HEK293 (cell line): ENCODE measurements around the gene DEFB129.

Experiments used
- CTCF ChIA-PET: fragments of 350-600 bp; formaldehyde crosslinking; extraction: SDS; loops from one replicate; lab custom pipeline; 2021; ENCODE audit warnings: antibody characterized with exemption; lab: Yijun Ruan, JAX
- POLR2A ChIA-PET: fragments of 300-600 bp; formaldehyde crosslinking; extraction: SDS; loops from one replicate; lab custom pipeline; 2020; ENCODE audit warnings: antibody characterized with exemption, inconsistent platforms; lab: Yijun Ruan, JAX
- H3K27ac ChIP-seq: fragments of 200-500 bp; sonication (Bioruptor generic); 2 replicates; pipeline ENCODE4 v1.5.1; 2014; ENCODE audit warnings: low read depth, low read length, control low read depth, inconsistent platforms; ENCODE audit errors: extremely low read depth
- H3K36me3 ChIP-seq, 2 experiments: fragments of 200-500 bp in 1 of 2; sonication (Bioruptor generic) in 1 of 2; 1 replicate in 1 of 2; 2 replicates in 1 of 2; pipeline ENCODE4 v1.5.1; 2014 to 2017; ENCODE audit warnings: inconsistent platforms in 2 of 2, low read length in 2 of 2; ENCODE audit not compliant: control insufficient read depth in 2 of 2, insufficient read depth in 1 of 2
- H3K4me1 ChIP-seq: fragments of 200-500 bp; sonication (Bioruptor generic); 2 replicates; pipeline ENCODE4 v1.5.1; 2014; ENCODE audit warnings: mild to moderate bottlenecking, low read length, inconsistent platforms; ENCODE audit not compliant: control insufficient read depth, insufficient read depth
- H3K4me3 ChIP-seq: 2 replicates; pipeline ENCODE4 v1.5.1; 2011; ENCODE audit warnings: low read depth, mild to moderate bottlenecking, control low read depth, low read length, moderate library complexity
- H3K9me3 ChIP-seq: fragments of 200-500 bp; sonication (Bioruptor generic); 2 replicates; pipeline ENCODE4 v1.5.1; 2014; ENCODE audit warnings: low read depth, low read length, inconsistent platforms; ENCODE audit not compliant: control insufficient read depth, insufficient read depth
- GFI1B ChIP-seq: fragments of 450-650 bp; formaldehyde crosslinking; IDR thresholded peaks from 2 replicates; pipeline ENCODE4 v1.5.1; 2016; ENCODE audit warnings: missing biosample characterization, missing genetic modification characterization
- KLF9 ChIP-seq: fragments of 450-650 bp; formaldehyde crosslinking; IDR thresholded peaks from 2 replicates; pipeline ENCODE4 v1.5.1; 2016; ENCODE audit warnings: missing biosample characterization, missing genetic modification characterization, low read depth
- ZNF138 ChIP-seq: fragments of 450-650 bp; formaldehyde crosslinking; IDR thresholded peaks from 2 replicates; pipeline ENCODE4 v1.5.1; 2016; ENCODE audit warnings: missing biosample characterization, missing genetic modification characterization, borderline replicate concordance
- ZNF18 ChIP-seq: fragments of 450-650 bp; formaldehyde crosslinking; IDR thresholded peaks from 2 replicates; pipeline ENCODE4 v1.5.1; 2016; ENCODE audit warnings: missing biosample characterization, missing genetic modification characterization
- ZNF211 ChIP-seq: fragments of 450-650 bp; formaldehyde crosslinking; IDR thresholded peaks from 2 replicates; pipeline ENCODE4 v1.5.1; 2016; ENCODE audit warnings: low read depth, missing biosample characterization, missing genetic modification characterization
- ZNF214 ChIP-seq: fragments of 450-650 bp; formaldehyde crosslinking; IDR thresholded peaks from 2 replicates; pipeline ENCODE4 v1.5.1; 2017; ENCODE audit warnings: missing biosample characterization, mild to moderate bottlenecking, missing genetic modification characterization, borderline replicate concordance
- ZNF248 ChIP-seq: fragments of 450-650 bp; formaldehyde crosslinking; IDR thresholded peaks from 2 replicates; pipeline ENCODE4 v1.5.1; 2017; ENCODE audit warnings: missing biosample characterization, missing genetic modification characterization
- ZNF266 ChIP-seq: fragments of 450-650 bp; formaldehyde crosslinking; IDR thresholded peaks from 2 replicates; pipeline ENCODE4 v1.5.1; 2016; ENCODE audit warnings: missing biosample characterization, missing genetic modification characterization, low read depth
- ZNF280C ChIP-seq: fragments of 450-650 bp; formaldehyde crosslinking; IDR thresholded peaks from 2 replicates; pipeline ENCODE4 v1.5.1; 2016; ENCODE audit warnings: missing biosample characterization, missing genetic modification characterization
- ZNF350 ChIP-seq: fragments of 450-650 bp; formaldehyde crosslinking; IDR thresholded peaks from 2 replicates; pipeline ENCODE4 v1.5.0; 2017; ENCODE audit warnings: missing biosample characterization, mild to moderate bottlenecking, missing genetic modification characterization
- ZNF37A ChIP-seq: fragments of 450-650 bp; IDR thresholded peaks from 2 replicates; pipeline ENCODE4 v1.5.1; 2018; ENCODE audit warnings: missing biosample characterization, missing genetic modification characterization
- ZNF514 ChIP-seq: fragments of 450-650 bp; formaldehyde crosslinking; IDR thresholded peaks from 2 replicates; pipeline ENCODE4 v1.5.1; 2016; ENCODE audit warnings: missing biosample characterization, missing genetic modification characterization
- ZNF544 ChIP-seq: fragments of 450-650 bp; formaldehyde crosslinking; IDR thresholded peaks from 2 replicates; pipeline ENCODE4 v1.5.0; 2017; ENCODE audit warnings: missing biosample characterization, missing genetic modification characterization
- ZNF664 ChIP-seq: fragments of 450-650 bp; formaldehyde crosslinking; IDR thresholded peaks from 2 replicates; pipeline ENCODE4 v1.5.1; 2016; ENCODE audit warnings: missing biosample characterization, missing genetic modification characterization
- ZNF704 ChIP-seq: fragments of 450-650 bp; formaldehyde crosslinking; IDR thresholded peaks from 2 replicates; pipeline ENCODE4 v1.5.1; 2016; ENCODE audit warnings: missing biosample characterization, missing genetic modification characterization
- ZNF747 ChIP-seq: fragments of 450-650 bp; formaldehyde crosslinking; IDR thresholded peaks from 2 replicates; pipeline ENCODE4 v1.5.1; 2016; ENCODE audit warnings: missing biosample characterization, missing genetic modification characterization
- ZNF776 ChIP-seq: fragments of 450-650 bp; formaldehyde crosslinking; IDR thresholded peaks from 2 replicates; pipeline ENCODE4 v1.5.0; 2017; ENCODE audit warnings: missing biosample characterization, missing genetic modification characterization, borderline replicate concordance
- TF ChIP-seq, protein P1 (sequence below): fragments of 450-650 bp; formaldehyde crosslinking; IDR thresholded peaks from 2 replicates; pipeline ENCODE4 v1.5.1; 2016; ENCODE audit warnings: missing biosample characterization, missing genetic modification characterization
- TF ChIP-seq, protein P2 (sequence below): fragments of 450-650 bp; formaldehyde crosslinking; IDR thresholded peaks from 2 replicates; pipeline ENCODE4 v1.5.1; 2016; ENCODE audit warnings: missing biosample characterization, missing genetic modification characterization, low read depth

DEFB129 gene

DNA sequence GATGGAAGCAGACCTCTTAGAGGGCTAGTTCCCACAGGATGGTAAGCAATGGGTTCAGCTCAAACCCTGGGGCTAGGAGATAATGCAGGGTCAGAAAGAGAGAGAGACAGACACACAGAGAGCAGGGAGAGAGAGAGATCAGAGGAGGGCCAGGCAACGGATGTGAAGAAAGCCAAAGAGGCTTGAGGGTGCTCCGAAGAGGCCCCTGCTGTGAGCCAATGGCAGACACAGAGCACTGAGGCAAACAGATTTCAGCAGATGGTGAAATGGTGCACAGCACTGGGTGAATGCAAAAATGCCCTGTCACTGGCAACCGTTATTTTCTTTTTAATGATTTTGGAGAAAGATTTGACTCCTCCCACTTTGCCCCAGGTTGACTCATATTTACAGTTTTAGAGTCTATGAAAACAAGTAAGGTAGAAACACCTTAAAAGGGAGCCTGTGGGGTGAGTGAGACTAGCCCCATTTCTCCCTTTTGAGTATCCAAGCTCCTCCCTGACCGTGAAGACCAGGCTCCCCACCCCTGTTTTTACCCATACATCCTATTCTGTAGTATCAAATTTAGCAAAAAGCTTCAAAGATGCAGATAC is 31.3 kb downstream of the DEFB129 start:
- Histone ChIP-seq H3K9me3 (no peaks in the 10 kb centered on the region), H3K4me1 (no peaks in the 10 kb centered on the region), H3K36me3 (no peaks in the 10 kb centered on the region), H3K4me3 (no peak overlapping the region), H3K27ac (no peak overlapping the region)
- POLR2A ChIA-PET = no interaction called here
- CTCF ChIA-PET = interaction anchor here (1.1 to 3.2 kb wide), 4 partner anchors 8 to 72 kb away, joined by 3 to 23 read pairs (median 4); no protein-coding TSS in a partner anchor
- TF ChIP-seq ZNF211 (tag by site-specific recombination) = no peak
- no peak for TF ChIP-seq ZNF138
- TF ChIP-seq ZNF664 = no peak
- TF ChIP-seq ZNF248 (tag by site-specific recombination) = no peak
- TF ChIP-seq ZNF214 (tag by site-specific recombination) = no peak
- TF ChIP-seq ZNF18 (tag by site-specific recombination) = no peak
- no peak for TF ChIP-seq ZNF747 (tag by site-specific recombination)
- no peak for TF ChIP-seq KLF9 (tag by site-specific recombination)
- TF ChIP-seq, protein P1, sequence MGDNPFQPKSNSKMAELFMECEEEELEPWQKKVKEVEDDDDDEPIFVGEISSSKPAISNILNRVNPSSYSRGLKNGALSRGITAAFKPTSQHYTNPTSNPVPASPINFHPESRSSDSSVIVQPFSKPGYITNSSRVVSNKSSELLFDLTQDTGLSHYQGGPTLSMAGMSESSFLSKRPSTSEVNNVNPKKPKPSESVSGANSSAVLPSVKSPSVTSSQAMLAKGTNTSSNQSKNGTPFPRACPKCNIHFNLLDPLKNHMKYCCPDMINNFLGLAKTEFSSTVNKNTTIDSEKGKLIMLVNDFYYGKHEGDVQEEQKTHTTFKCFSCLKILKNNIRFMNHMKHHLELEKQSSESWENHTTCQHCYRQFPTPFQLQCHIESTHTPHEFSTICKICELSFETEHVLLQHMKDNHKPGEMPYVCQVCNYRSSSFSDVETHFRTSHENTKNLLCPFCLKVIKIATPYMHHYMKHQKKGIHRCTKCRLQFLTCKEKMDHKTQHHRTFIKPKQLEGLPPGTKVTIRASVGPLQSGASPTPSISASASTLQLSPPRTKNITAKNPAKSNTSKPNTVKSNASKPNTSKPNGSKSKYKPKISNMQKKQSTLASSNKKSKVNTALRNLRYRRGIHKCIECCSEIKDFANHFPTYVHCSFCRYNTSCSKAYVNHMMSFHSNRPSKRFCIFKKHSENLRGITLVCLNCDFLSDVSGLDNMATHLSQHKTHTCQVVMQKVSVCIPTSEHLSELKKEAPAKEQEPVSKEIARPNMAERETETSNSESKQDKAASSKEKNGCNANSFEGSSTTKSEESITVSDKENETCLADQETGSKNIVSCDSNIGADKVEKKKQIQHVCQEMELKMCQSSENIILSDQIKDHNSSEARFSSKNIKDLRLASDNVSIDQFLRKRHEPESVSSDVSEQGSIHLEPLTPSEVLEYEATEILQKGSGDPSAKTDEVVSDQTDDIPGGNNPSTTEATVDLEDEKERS = no peak
- TF ChIP-seq ZNF266 (tag by site-specific recombination) = no peak
- no peak for TF ChIP-seq ZNF350 (tag by site-specific recombination)
- no peak for TF ChIP-seq ZNF544 (tag by site-specific recombination)
- TF ChIP-seq ZNF704 (tag by site-specific recombination) = no peak
- no peak for TF ChIP-seq ZNF37A
- TF ChIP-seq, protein P2, sequence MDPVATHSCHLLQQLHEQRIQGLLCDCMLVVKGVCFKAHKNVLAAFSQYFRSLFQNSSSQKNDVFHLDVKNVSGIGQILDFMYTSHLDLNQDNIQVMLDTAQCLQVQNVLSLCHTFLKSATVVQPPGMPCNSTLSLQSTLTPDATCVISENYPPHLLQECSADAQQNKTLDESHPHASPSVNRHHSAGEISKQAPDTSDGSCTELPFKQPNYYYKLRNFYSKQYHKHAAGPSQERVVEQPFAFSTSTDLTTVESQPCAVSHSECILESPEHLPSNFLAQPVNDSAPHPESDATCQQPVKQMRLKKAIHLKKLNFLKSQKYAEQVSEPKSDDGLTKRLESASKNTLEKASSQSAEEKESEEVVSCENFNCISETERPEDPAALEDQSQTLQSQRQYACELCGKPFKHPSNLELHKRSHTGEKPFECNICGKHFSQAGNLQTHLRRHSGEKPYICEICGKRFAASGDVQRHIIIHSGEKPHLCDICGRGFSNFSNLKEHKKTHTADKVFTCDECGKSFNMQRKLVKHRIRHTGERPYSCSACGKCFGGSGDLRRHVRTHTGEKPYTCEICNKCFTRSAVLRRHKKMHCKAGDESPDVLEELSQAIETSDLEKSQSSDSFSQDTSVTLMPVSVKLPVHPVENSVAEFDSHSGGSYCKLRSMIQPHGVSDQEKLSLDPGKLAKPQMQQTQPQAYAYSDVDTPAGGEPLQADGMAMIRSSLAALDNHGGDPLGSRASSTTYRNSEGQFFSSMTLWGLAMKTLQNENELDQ (tag by site-specific recombination) = no peak
- no peak for TF ChIP-seq GFI1B (tag by site-specific recombination)
- no peak for TF ChIP-seq ZNF280C (tag by site-specific recombination)
- TF ChIP-seq ZNF776 (tag by site-specific recombination) = no peak
- TF ChIP-seq ZNF514 (tag by site-specific recombination) = no peak
